ENCODE results near the gene PTPRD. TPM values are rescaled to one million over a fixed set of nuclear protein-coding genes. Genes with fewer than 3 reads are reported as not detected.

PTPRD gene
- total and polyA plus RNA-seq, 2 experiments from 2014 or later, result 11.5 to 58.0 TPM

DNA sequence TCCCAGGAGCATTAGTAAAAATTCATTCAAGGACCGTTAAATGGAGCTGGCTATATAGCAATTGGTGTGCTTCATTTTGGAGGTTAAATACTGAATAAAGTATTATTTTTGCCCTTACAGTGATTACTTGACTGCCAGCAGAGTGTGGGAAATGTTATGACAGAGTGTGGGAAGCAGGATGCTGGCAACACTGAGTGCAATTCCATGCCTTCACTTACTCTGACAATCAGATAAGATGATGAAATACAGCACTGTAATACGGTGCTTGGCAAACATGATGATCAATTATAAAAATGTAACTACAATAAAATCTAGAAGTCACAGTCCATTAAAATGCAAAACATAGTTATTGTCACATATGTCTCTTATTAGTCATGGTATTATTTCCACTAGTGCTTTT lies 651.3 kb downstream of the PTPRD start (continued):
- TF ChIP-seq, protein P1, sequence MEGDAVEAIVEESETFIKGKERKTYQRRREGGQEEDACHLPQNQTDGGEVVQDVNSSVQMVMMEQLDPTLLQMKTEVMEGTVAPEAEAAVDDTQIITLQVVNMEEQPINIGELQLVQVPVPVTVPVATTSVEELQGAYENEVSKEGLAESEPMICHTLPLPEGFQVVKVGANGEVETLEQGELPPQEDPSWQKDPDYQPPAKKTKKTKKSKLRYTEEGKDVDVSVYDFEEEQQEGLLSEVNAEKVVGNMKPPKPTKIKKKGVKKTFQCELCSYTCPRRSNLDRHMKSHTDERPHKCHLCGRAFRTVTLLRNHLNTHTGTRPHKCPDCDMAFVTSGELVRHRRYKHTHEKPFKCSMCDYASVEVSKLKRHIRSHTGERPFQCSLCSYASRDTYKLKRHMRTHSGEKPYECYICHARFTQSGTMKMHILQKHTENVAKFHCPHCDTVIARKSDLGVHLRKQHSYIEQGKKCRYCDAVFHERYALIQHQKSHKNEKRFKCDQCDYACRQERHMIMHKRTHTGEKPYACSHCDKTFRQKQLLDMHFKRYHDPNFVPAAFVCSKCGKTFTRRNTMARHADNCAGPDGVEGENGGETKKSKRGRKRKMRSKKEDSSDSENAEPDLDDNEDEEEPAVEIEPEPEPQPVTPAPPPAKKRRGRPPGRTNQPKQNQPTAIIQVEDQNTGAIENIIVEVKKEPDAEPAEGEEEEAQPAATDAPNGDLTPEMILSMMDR (conservative IDR thresholded peaks at IDR 0.05; ENCODE audit: low read depth in 2 of 2), result no peak
- TF ChIP-seq POLR2AphosphoS5 (IDR thresholded peaks at IDR 0.05; ENCODE audit: low read depth) (no peak), ZNF331 (CRISPR knock-in tag; IDR thresholded peaks at IDR 0.05; ENCODE audit: low read depth) (no peak), ZNF114 (CRISPR knock-in tag; IDR thresholded peaks at IDR 0.05) (no peak)

GRCh38 chr9:9951556-9952160 lies 661.1 kb downstream of the PTPRD start:
- Mint-ChIP-seq H3K27ac (no peak overlapping the region), H3K9me3 (no peaks in the 10 kb centered on the region), H3K36me3 (ENCODE audit: low read depth) (no peaks in the 10 kb centered on the region), H3K4me1 (no peaks in the 10 kb centered on the region), H3K27me3 (ENCODE audit: insufficient read depth, low read depth, poor library complexity) (no peaks in the 10 kb centered on the region), H3K4me3 (no peak overlapping the region)
- Histone ChIP-seq H3K27ac (ENCODE audit: low read depth) (no peak overlapping the region), H3K4me2 (no peak overlapping the region), H4K20me1 (replicated peaks; ENCODE audit: insufficient read depth) (no peaks in the 10 kb centered on the region), H3K9me2 (ENCODE audit: insufficient read depth) (no peaks in the 10 kb centered on the region), H3K4me1 (ENCODE audit: insufficient read depth) (no peaks in the 10 kb centered on the region), H3K79me2 (replicated peaks; ENCODE audit: insufficient read depth) (no peaks in the 10 kb centered on the region), H2AFZ (no peak overlapping the region; the same call in 1 of the 2 replicates), H3K36me3 (ENCODE audit: insufficient read depth) (no peaks in the 10 kb centered on the region), H3F3A (replicated peaks; ENCODE audit: low read depth) (no peaks in the 10 kb centered on the region), H3K4me3 (no peak overlapping the region), H3K27me3 (ENCODE audit: insufficient read depth) (no peaks in the 10 kb centered on the region)
- DNase-seq (ENCODE audit: low spot score), result no peak
- TF ChIP-seq CREB1 (CRISPR knock-in tag; IDR thresholded peaks at IDR 0.05; ENCODE audit: low read depth) (no peak), ZNF331 (CRISPR knock-in tag; IDR thresholded peaks at IDR 0.05; ENCODE audit: low read depth) (no peak), POLR2AphosphoS5 (IDR thresholded peaks at IDR 0.05; ENCODE audit: low read depth) (no peak), STAT1 (IDR thresholded peaks at IDR 0.05; ENCODE audit: unreplicated experiment) (no peak), REST (IDR thresholded peaks at IDR 0.05; ENCODE audit: unreplicated experiment) (no peak), NANOG (IDR thresholded peaks at IDR 0.05; ENCODE audit: borderline replicate concordance) (no peak), ZNF462 (CRISPR knock-in tag; IDR thresholded peaks at IDR 0.05) (no peak), EZH2phosphoT487 (IDR thresholded peaks at IDR 0.05; ENCODE audit: unreplicated experiment) (no peak), ETS1 (IDR thresholded peaks at IDR 0.05) (no peak)
- ATAC-seq, result no peak
